Memory B cell (primary cell): ENCODE results near the gene GNG12.
A peak's percentile ranks its signal among the peaks of the same experiment; 100 is the strongest.

Source experiments
- ATAC-seq: fragments of 150-1000 bp; cut with Tn5 transposase; 2 replicates; pipeline ENCODE4 v1.10.0; 2021; ENCODE audit warnings: low read depth, mild to moderate bottlenecking, moderate library complexity
- DNase-seq, 2 donors: peaks; one replicate each; pipeline ENCODE4 v3.0.0; 2022; ENCODE audit warnings: low spot score in 2 of 2
- H3K27ac Mint-ChIP-seq: one replicate; pipeline ENCODE4 v1.8.0; 2022; ENCODE audit warnings: mild to moderate bottlenecking, moderate library complexity, mixed read lengths
- H3K27me3 Mint-ChIP-seq: one replicate; pipeline ENCODE4 v1.8.0; 2022; ENCODE audit warnings: mixed read lengths
- H3K36me3 Mint-ChIP-seq: one replicate; pipeline ENCODE4 v1.8.0; 2022; ENCODE audit warnings: mild to moderate bottlenecking, mixed read lengths
- H3K4me1 Mint-ChIP-seq: one replicate; pipeline ENCODE4 v1.8.0; 2022; ENCODE audit warnings: mixed read lengths
- H3K4me3 Mint-ChIP-seq: one replicate; pipeline ENCODE4 v1.8.0; 2022; ENCODE audit warnings: mild to moderate bottlenecking, moderate library complexity, mixed read lengths
- H3K9me3 Mint-ChIP-seq: one replicate; pipeline ENCODE4 v1.8.0; 2022; ENCODE audit warnings: mixed read lengths

The GNG12 gene

GRCh38 chr1:67832737-67833601 is at the start of gene GNG12:
Gene GNG12 (minus strand): TSS chr1:67833467. CDS start chr1:67707686, 125,781 bp downstream.
- ATAC-seq (peak; percentile 32), DNase-seq (no peak)
- Mint-ChIP-seq H3K9me3 (no peaks in the 10 kb centered on the region), H3K4me3 (peak within 1 kb of the TSS; percentile 75), H3K27ac (no peak within 1 kb of the TSS), H3K27me3 (peaks cover 20% of the 10 kb centered on the region), H3K4me1 (peaks cover 8% of the 10 kb centered on the region), H3K36me3 (no peaks in the 10 kb centered on the region)

DNA sequence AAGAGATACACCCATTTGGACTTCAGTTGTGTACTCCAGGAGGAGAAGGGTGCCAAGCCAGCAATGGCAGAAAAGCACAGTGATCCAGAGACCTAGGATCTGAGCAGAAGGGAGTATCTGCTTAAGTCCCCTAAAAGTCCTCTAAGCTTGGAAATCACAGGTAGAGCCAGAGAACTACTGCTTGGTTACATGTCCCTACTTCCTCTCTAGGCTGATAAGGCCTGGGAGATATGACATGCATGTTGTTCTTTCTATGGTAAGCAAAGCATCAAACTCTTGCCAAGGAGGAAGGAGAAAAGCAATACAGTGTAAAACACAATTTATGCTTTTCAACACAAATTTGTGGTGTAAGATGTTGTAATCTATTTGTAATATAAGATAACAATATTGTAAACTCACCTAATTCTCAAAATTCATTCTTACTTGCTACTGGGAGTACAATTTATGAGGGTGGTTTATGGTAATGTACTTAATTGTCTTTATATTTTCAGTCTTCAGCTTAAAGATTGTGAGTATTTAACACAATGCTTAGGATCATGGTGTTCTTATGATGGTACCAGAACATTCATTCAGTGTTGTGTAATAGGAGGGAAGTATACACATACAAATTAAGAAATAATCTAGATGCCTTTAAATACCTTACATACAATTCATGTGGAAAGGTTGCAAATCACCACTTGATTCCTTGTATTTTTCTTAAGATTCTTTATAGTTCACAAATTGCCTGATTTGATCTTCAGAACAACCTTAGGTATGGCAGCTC is 49.1 kb upstream of the GNG12 start:
- Mint-ChIP-seq H3K27me3 (peaks cover 7% of the 10 kb centered on the region), H3K4me1 (no peaks in the 10 kb centered on the region), H3K27ac (no peak overlapping the region), H3K9me3 (peaks cover 2% of the 10 kb centered on the region), H3K4me3 (no peak overlapping the region), H3K36me3 (no peaks in the 10 kb centered on the region)
- ATAC-seq (no peak), DNase-seq (no peak)

GRCh38 chr1:67880056-67880601 is 46.9 kb upstream of the GNG12 start:
- Mint-ChIP-seq H3K27me3 (peaks cover 5% of the 10 kb centered on the region), H3K36me3 (no peaks in the 10 kb centered on the region), H3K9me3 (peaks cover 5% of the 10 kb centered on the region), H3K27ac (no peak overlapping the region), H3K4me3 (no peak overlapping the region), H3K4me1 (no peaks in the 10 kb centered on the region)
- DNase-seq (no peak), ATAC-seq (no peak)

- H3K27me3 Mint-ChIP-seq, result peaks cover 6% of the 10 kb centered on the region
- DNase-seq (no peak), ATAC-seq (no peak)
- peaks cover 7% of the 10 kb centered on the region for H3K9me3 Mint-ChIP-seq
- H3K27ac Mint-ChIP-seq, result no peak overlapping the region
- no peaks in the 10 kb centered on the region for H3K36me3 Mint-ChIP-seq
- no peaks in the 10 kb centered on the region for H3K4me1 Mint-ChIP-seq
- H3K4me3 Mint-ChIP-seq, result no peak overlapping the region
These were observed 46.2 kb upstream of the GNG12 start for GRCh38 chr1:67879485-67879884.

- DNase-seq (no peak), ATAC-seq (no peak)
- no peak overlapping the region for H3K27ac Mint-ChIP-seq
- no peaks in the 10 kb centered on the region for H3K36me3 Mint-ChIP-seq
- H3K4me3 Mint-ChIP-seq, result no peak overlapping the region
- no peaks in the 10 kb centered on the region for H3K4me1 Mint-ChIP-seq
- H3K9me3 Mint-ChIP-seq, result peaks cover 11% of the 10 kb centered on the region
- H3K27me3 Mint-ChIP-seq, result peaks cover 8% of the 10 kb centered on the region
These were observed 41.3 kb upstream of the GNG12 start for GRCh38 chr1:67874501-67875111.

- no peak overlapping the region for H3K27ac Mint-ChIP-seq
- peaks cover 4% of the 10 kb centered on the region for H3K9me3 Mint-ChIP-seq
- ATAC-seq, result no peak
- peaks cover 11% of the 10 kb centered on the region for H3K27me3 Mint-ChIP-seq
- no peaks in the 10 kb centered on the region for H3K4me1 Mint-ChIP-seq
- no peaks in the 10 kb centered on the region for H3K36me3 Mint-ChIP-seq
- DNase-seq, result no peak
- H3K4me3 Mint-ChIP-seq, result no peak overlapping the region
These were observed 36.0 kb upstream of the GNG12 start for GRCh38 chr1:67869233-67869632.

GRCh38 chr1:67863637-67864036 is 30.4 kb upstream of the GNG12 start:
- Mint-ChIP-seq H3K27ac (no peak overlapping the region), H3K9me3 (no peaks in the 10 kb centered on the region), H3K4me3 (no peak overlapping the region), H3K27me3 (peaks cover 13% of the 10 kb centered on the region), H3K4me1 (no peaks in the 10 kb centered on the region), H3K36me3 (no peaks in the 10 kb centered on the region)
- DNase-seq (no peak), ATAC-seq (no peak)

GRCh38 chr1:67862685-67863084 is 29.4 kb upstream of the GNG12 start:
- peaks cover 15% of the 10 kb centered on the region for H3K27me3 Mint-ChIP-seq
- no peak overlapping the region for H3K27ac Mint-ChIP-seq
- no peaks in the 10 kb centered on the region for H3K9me3 Mint-ChIP-seq
- H3K4me3 Mint-ChIP-seq, result no peak overlapping the region
- DNase-seq (no peak), ATAC-seq (no peak)
- no peaks in the 10 kb centered on the region for H3K36me3 Mint-ChIP-seq
- no peaks in the 10 kb centered on the region for H3K4me1 Mint-ChIP-seq

DNA sequence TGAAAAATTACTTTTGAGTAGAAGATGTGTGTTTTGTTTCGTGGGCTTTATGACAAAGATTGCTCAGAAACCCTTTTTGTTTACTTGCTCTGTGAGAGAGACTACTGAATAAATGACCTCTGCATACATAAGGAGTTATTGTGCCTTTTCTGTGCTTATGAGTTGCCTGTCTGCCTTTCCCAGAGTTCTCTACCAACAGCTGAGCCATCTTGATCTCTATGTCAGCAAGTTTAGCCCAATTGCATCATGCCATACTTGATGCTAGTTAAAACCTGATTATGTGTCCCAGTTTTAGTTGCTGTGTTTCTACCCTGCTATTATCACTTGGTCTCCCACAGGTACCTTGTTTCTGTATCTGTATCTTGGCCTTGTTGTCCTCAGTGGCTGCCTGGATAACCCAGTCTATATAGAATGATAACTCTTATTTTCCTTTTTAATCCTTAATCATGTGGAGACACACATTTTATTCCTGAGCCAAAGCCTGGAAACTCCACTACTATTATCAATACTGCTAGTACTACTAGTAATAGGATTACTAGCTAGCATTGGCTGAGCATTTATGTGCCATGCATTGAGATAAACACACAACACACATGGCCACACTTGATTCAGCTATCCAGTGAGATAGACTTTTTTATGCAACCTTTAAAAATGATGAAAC is 28.7 kb upstream of the GNG12 start:
- H3K36me3 Mint-ChIP-seq, result no peaks in the 10 kb centered on the region
- no peaks in the 10 kb centered on the region for H3K4me1 Mint-ChIP-seq
- ATAC-seq, result no peak
- H3K9me3 Mint-ChIP-seq, result no peaks in the 10 kb centered on the region
- H3K27ac Mint-ChIP-seq, result no peak overlapping the region
- peaks cover 15% of the 10 kb centered on the region for H3K27me3 Mint-ChIP-seq
- DNase-seq, result no peak
- no peak overlapping the region for H3K4me3 Mint-ChIP-seq

- DNase-seq (no peak), ATAC-seq (no peak)
- H3K27ac Mint-ChIP-seq, result no peak overlapping the region
- H3K4me1 Mint-ChIP-seq, result no peaks in the 10 kb centered on the region
- H3K36me3 Mint-ChIP-seq, result no peaks in the 10 kb centered on the region
- H3K4me3 Mint-ChIP-seq, result no peak overlapping the region
- H3K27me3 Mint-ChIP-seq, result peaks cover 12% of the 10 kb centered on the region
- no peaks in the 10 kb centered on the region for H3K9me3 Mint-ChIP-seq
These were observed 27.5 kb upstream of the GNG12 start for GRCh38 chr1:67860776-67861175.

GRCh38 chr1:67856921-67857320 is 23.7 kb upstream of the GNG12 start:
- peaks cover 12% of the 10 kb centered on the region for H3K27me3 Mint-ChIP-seq
- ATAC-seq, result no peak
- no peaks in the 10 kb centered on the region for H3K36me3 Mint-ChIP-seq
- no peak for DNase-seq
- H3K4me3 Mint-ChIP-seq, result no peak overlapping the region
- no peak overlapping the region for H3K27ac Mint-ChIP-seq
- no peaks in the 10 kb centered on the region for H3K4me1 Mint-ChIP-seq
- H3K9me3 Mint-ChIP-seq, result no peaks in the 10 kb centered on the region

DNA sequence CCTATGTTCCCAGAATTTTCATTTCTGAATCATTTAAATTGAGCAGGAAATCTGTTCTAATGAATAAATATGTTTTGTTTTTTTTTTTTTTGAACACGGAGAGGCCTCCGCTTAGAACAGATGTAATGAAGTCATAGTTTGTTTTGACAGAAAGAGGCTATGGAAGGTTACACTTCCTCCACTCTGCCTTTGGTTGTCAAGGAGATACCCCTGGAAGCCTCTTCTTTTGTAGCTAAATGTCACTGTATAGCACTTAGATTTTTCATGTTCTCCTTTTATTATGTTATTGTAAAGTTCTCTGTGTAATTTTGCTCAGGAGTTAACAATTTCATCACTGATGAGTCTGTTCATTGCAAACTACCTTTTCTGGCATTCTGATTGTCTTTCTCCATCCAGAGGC is 22.7 kb upstream of the GNG12 start:
- H3K27ac Mint-ChIP-seq, result no peak overlapping the region
- no peaks in the 10 kb centered on the region for H3K36me3 Mint-ChIP-seq
- no peak overlapping the region for H3K4me3 Mint-ChIP-seq
- DNase-seq (no peak), ATAC-seq (no peak)
- H3K9me3 Mint-ChIP-seq, result no peaks in the 10 kb centered on the region
- peaks cover 10% of the 10 kb centered on the region for H3K27me3 Mint-ChIP-seq
- no peaks in the 10 kb centered on the region for H3K4me1 Mint-ChIP-seq

- Mint-ChIP-seq H3K9me3 (no peaks in the 10 kb centered on the region), H3K36me3 (no peaks in the 10 kb centered on the region), H3K4me3 (no peak overlapping the region), H3K27ac (no peak overlapping the region), H3K27me3 (peaks cover 8% of the 10 kb centered on the region), H3K4me1 (no peaks in the 10 kb centered on the region)
- DNase-seq (no peak), ATAC-seq (no peak)
These were observed 22.2 kb upstream of the GNG12 start for GRCh38 chr1:67855444-67855843.
